GOT3 (cell line): Measurements from ENCODE around the gene AMBP.
"Not testable (repeated sequence)": the region's sequence is repeated elsewhere in the genome, so short reads cannot be mapped to it uniquely, and the experiment has no call there.

Source experiments
- DNase-seq: peaks from one replicate; lab custom pipeline; 2025; ENCODE audit warnings: mixed read lengths; lab: John Stamatoyannopoulos, UW

Gene AMBP

DNA sequence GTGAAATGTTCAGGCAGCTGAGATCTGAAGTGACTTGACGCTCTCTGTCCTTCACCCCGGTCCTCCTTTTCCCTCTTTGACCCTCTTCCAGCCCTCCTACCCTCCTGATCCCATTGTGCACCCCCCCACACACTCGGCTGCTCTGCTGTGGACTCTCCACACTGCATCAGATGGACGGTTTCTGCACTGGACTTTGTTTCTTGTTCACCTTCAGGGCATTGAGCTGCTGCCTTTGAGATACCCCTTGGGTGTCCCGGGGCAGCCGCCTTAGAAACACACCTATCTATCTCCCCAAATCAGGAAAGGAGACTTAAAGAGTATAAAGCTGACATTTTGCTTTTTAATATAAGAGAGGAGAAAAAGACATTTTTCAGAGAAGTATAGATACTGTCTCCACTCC, 27.5 kb downstream of the AMBP start:
- DNase-seq = no peak

- no peak for DNase-seq
Observed at GRCh38 chr9:114050226-114050568, 27.9 kb downstream of the AMBP start.

- DNase-seq = no peak
Observed at GRCh38 chr9:114049441-114050225, 28.5 kb downstream of the AMBP start.

- no peak for DNase-seq
Observed at GRCh38 chr9:114048533-114049415, 29.3 kb downstream of the AMBP start.

DNA sequence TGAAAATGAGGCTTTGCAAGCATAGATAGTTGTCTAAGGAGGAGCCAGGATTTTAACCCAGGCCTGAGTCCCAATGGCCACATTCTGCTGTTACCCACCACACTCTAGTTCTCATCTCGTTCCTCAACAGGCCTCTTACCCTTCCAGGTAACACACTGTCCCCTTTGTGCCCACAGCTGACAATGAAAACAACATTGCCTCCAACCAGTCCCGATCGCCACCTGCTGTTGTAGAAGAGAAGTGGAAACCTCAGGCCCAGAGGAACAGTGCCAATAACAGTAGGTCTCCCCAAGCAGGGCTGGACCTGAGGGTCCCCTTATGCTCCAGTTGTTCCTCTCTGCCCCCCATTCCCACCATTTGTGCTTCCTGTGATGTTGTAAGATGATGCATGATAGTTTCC, 30.4 kb downstream of the AMBP start:
- no peak for DNase-seq

- DNase-seq = no peak
Observed at GRCh38 chr9:114046875-114047274, 31.2 kb downstream of the AMBP start.

- no peak for DNase-seq
Observed at GRCh38 chr9:114046237-114046755, 31.8 kb downstream of the AMBP start.

DNA sequence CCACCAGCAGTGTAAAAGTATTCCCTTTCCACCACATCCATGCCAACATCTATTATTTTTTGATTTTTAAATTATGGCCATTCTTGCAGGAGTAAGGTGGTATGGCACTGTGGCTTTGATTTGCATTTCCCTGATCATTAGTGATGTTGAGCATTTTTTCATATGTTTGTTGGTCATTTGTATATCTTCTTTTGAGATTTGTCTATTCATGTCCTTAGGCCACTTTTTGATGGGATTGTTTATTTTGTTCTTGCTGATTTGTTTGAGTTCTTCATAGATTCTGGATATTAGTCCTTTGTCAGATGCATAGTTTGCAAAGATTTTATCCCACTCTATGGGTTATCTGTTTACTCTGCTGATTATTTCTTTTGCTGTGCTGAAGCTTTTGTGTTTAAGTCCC, 34.4 kb downstream of the AMBP start:
- DNase-seq = not testable (repeated sequence)

DNA sequence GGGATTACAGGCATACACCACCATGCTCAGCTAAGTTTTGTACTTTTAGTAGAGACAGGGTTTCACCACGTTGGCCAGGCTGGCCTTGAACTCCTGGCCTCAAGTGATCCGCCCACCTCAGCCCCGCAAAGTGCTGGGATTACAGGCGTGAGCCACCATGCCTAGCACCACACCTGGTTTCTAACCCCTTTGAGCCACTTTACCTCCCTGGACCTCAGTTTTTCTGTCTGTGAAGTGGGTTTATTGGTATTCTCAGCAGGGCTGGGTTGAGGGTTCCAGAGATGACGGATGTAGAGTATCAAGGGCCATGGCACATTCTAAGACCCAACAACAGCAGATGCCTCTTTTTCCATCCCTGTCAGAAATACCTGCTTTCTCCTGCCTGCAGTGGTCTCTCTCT, 38.6 kb downstream of the AMBP start:
- DNase-seq = no peak

- no peak for DNase-seq
Observed at GRCh38 chr9:114038724-114039313, 39.3 kb downstream of the AMBP start.

GRCh38 chr9:114037961-114038723, 40.0 kb downstream of the AMBP start:
- DNase-seq = no peak

DNA sequence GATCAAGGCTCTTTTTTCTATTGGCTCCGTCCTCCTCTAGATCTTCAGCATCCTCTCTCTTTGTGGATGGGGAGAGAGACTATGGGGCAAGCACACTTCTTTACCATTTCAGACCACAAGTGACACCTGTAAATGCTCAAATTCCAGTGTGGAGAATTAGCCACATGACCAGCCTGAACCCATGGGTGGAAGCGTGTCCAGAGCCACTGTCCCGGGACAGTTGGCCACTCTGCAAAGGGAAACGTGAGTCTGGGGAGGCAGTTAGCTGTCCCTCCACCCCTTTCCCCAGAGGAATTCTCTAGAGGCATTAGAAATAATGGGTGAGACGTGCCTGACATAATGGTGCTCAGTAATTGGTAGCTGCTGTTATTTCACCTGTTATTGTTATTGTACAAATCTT, 40.9 kb downstream of the AMBP start:
- DNase-seq = no peak

DNA sequence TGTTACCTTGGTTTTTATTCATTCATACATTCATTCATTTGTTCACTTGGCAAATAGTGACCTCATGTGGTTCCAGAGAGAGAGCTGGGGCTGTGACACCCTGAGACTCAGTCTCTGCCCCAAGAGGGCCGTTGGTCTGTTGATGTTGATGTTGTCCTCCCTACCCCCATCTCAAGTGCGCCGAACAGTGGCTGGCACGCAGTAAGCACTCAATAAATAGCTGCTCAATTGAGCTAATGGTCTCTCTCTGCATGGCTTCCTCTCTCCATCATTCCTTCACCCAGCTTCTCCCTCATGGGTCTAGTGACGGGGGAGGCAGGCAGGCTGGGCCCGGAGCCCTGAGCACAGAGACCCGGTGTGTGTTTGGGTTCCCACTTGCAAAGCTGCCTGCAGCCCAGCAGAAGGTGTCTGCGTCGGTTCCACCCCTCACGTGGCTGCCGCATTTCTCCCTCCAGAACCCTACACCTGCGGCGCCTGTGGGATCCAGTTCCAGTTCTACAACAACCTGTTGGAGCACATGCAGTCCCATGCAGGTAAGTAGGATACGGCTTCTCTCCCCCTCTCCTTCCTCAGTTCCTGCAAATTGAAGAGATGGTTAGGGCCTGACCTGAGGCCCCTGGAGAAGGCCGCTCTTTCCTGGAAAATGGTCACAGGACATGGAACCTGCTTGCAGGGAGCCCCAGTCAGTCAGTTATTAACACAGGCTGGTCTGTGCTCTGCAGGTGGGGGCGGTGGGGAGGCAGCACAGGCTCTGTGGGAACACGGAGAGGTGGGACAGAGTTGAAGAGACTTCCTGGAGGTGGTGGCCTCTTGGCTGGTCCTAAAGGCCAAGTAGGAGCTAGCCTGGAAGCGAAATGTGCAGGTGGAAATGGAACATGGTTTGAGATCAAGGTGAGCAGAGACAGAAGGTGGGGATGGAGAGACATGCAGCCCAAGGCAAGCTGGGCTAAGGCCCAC, 42.0 kb downstream of the AMBP start:
- no peak for DNase-seq

- no peak for DNase-seq
Observed at GRCh38 chr9:114035221-114035844, 42.8 kb downstream of the AMBP start.

- no peak for DNase-seq
Observed at GRCh38 chr9:114034661-114035062, 43.4 kb downstream of the AMBP start.

- no peak for DNase-seq
Observed at GRCh38 chr9:114034196-114034595, 43.9 kb downstream of the AMBP start.

- DNase-seq = no peak
Observed at GRCh38 chr9:114033397-114034103, 44.5 kb downstream of the AMBP start.

DNA sequence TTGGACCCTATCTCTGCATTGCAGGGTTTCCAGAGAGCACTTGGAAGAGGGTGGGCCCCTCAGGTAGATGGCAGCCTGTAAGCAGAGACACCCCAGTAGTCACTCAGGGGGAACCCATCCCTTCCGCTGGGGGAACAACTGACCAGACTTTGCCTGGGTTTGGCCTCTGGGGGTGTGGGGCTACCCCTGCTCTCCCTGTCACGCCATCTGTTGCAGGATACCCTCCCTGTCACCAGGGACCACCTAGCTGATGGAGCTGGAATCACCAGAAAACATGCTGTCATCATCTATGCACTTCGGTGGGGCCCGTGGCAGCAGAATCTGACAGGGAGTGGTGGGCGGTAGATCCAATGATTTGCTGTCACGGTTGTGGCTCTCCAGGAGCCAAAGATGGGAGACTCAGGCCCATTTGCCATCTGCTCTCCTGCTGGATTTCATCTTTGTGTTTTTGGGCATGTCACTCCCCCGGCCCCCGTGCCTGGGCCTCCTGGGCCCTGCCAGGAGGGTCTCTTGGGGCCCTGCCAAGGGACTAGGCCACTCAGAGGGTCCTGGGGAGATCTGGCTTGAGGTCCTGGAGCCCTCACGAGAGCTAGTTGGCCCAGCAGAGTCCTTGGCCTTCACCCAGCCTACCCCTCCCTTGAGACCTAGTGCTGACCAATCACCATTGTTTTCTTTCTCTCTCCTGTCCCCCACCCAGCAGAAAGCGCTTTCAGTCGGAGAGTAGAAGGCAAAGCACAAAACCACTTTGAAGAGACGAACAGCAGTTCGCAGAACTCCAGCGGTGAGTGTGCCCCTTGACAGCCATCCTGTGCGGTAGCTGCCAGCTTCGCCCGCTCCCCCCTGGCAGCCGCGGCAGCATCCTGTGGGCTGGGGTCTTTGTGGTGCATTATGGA, 45.9 kb downstream of the AMBP start:
- no peak for DNase-seq
